Omental fat pad (tissue), 4 donors: ENCODE results near the gene DSTN. TPM values are rescaled to one million over a fixed set of nuclear protein-coding genes. Genes with fewer than 3 reads are reported as not detected.

ENCODE experiments used
- ATAC-seq: fragments of 150-250 bp; one replicate; pipeline ENCODE4 v1.9.1; 2016; ENCODE audit warnings: mild to moderate bottlenecking, moderate library complexity; ENCODE audit not compliant: low FRiP score
- DNase-seq: peaks from one replicate; pipeline ENCODE4 v3.0.0-alpha.2; 2019; ENCODE audit warnings: low spot score
- total RNA-seq, 4 donors: library from RNA; depleted of rRNA; stranded (reverse); fragments of >200 nt; gene quantifications; one replicate each; pipeline ENCODE4 v1.1.0, GENCODE V29; 2016
- TF ChIP-seq, protein P1 (sequence below), 3 donors: fragments of 450-650 bp; IDR thresholded peaks; one replicate each; pipeline ENCODE4 v1.5.1; 2016 to 2017; ENCODE audit warnings: antibody characterized with exemption in 3 of 3, mild to moderate bottlenecking in 3 of 3, moderate library complexity in 2 of 3

DSTN gene
- total RNA-seq, 4 donors from 2014 or later: 147 to 228 (median 170) TPM

GRCh38 chr20:17587148-17587547 is 17.3 kb downstream of the DSTN start:
- TF ChIP-seq, protein P1, sequence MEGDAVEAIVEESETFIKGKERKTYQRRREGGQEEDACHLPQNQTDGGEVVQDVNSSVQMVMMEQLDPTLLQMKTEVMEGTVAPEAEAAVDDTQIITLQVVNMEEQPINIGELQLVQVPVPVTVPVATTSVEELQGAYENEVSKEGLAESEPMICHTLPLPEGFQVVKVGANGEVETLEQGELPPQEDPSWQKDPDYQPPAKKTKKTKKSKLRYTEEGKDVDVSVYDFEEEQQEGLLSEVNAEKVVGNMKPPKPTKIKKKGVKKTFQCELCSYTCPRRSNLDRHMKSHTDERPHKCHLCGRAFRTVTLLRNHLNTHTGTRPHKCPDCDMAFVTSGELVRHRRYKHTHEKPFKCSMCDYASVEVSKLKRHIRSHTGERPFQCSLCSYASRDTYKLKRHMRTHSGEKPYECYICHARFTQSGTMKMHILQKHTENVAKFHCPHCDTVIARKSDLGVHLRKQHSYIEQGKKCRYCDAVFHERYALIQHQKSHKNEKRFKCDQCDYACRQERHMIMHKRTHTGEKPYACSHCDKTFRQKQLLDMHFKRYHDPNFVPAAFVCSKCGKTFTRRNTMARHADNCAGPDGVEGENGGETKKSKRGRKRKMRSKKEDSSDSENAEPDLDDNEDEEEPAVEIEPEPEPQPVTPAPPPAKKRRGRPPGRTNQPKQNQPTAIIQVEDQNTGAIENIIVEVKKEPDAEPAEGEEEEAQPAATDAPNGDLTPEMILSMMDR (IDR thresholded peaks at IDR 0.05): no peak
- ATAC-seq: no peak
- DNase-seq: no peak

DNA sequence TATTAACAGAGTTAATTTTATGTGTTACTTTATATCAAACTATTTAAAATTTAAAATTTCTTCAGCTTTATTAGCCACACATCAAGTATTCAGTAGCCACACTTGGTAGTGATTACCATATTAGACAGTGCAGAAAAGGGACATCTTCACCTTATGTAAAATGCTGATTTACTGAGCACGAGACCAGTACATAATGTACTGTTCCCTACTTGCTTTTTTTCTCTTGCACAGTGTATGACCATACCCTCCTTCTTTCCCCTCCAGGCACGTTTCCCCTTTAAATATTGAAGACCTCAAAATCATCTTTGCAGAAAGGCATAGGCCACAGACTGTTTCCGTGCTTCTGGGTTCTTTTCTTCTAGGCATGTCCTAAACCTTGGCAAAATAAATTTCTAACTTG is 17.9 kb downstream of the DSTN start:
- no peak for ATAC-seq
- DNase-seq: no peak
- TF ChIP-seq, protein P1 (IDR thresholded peaks at IDR 0.05): no peak

DNA sequence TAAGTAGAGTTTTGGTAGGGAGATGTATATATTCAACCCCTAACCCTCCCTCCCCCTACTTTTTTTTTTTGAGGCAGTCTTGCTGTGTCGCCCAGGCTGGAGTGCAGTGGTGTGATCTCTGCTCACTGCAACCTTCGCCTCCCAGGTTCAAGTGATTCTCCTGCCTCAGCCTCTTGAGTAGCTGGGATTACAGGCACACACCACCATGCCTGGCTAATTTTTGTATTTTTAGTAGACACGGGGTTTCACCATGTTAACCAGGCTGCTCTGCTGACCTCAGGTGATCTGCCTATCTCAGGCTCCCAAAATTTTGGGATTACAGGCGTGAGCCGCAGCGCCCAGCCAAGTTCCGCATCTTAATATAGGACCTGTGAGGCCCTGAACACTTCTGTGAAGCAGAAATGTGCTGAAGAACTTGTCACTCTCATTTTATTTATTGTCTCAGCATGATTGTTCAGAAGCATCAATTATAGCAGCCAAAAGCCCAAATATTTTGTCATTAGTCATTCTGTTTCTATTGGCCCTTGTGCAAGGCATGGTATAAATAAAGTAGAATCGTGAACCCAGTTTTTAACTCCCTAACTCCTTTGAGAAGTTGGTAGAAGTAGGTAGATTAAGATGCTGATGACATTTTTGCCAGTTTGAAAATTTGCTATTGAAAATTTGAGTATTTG is 19.4 kb downstream of the DSTN start:
- DNase-seq (no peak), ATAC-seq (no peak)
- TF ChIP-seq, protein P1 (IDR thresholded peaks at IDR 0.05): no peak

GRCh38 chr20:17590245-17590644 is 20.4 kb downstream of the DSTN start:
- ATAC-seq (no peak), DNase-seq (no peak)
- TF ChIP-seq, protein P1 (IDR thresholded peaks at IDR 0.05): no peak

- ATAC-seq: no peak
- TF ChIP-seq, protein P1 (IDR thresholded peaks at IDR 0.05): no peak
- DNase-seq: no peak
Measured at GRCh38 chr20:17593902-17594301, 24.0 kb downstream of the DSTN start.

- TF ChIP-seq, protein P1 (IDR thresholded peaks at IDR 0.05): no peak
- ATAC-seq (no peak), DNase-seq (no peak)
Measured at GRCh38 chr20:17594443-17594842, 24.6 kb downstream of the DSTN start.

DNA sequence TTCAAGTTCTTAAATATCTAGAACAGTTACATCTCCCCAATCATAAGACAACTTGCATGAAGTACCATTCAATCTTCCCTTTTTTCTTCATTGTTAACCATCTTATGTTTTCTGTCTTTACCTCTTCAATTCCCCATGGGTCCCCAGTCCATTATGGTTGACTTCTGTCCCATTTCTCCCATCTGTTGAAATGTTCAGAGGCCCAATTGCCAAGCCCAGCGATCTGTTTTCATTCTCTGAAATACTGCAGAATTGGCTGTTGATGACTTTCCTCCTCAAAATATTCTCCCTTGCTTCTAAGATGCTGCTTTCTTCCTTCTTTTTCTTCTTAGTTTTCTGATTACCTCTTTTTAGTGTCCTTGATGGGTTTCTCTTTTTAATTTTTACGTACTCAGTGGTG is 26.0 kb downstream of the DSTN start:
- DNase-seq: no peak
- TF ChIP-seq, protein P1 (IDR thresholded peaks at IDR 0.05): no peak
- no peak for ATAC-seq
